ENCODE measurements around the gene USP7.

DNA sequence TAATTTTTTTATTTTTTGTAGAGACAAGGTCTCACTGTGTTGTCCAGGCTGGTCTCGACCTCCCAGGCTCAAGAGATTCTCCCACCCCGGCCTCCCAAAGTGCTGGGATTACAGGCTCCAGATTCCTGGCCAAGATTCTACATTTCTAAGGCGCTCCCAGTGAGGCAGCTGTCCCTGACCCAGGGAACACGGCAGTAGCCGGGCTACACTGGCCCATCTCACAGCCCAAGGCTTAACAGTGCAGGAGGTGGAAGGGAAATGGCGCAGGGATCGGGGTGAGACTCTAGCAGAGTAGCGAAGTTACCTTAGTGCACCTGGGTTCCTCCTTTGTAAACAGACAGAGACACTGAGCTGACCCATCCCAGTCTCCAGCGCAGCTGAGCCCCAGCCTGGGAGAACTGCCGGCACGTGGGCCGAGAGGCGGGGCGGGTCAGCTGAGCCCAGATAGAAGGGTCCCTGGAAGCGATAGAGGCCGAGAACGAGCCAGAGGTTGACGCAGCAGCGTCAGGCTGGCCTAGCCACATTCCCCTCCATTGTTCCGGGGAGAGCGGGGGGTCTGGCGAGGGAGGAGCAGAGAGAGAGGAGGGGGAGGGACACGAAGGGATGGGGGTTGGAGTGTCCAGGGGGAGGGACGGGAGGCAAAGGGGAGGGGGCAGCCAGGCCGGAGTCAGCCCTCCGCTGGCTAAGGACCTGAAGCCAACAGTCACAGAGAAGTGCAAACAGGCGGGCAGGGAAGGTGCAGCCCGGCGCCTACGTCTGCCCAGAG is 97.4 kb downstream of the USP7 start:
- TF ChIP-seq, protein P1, sequence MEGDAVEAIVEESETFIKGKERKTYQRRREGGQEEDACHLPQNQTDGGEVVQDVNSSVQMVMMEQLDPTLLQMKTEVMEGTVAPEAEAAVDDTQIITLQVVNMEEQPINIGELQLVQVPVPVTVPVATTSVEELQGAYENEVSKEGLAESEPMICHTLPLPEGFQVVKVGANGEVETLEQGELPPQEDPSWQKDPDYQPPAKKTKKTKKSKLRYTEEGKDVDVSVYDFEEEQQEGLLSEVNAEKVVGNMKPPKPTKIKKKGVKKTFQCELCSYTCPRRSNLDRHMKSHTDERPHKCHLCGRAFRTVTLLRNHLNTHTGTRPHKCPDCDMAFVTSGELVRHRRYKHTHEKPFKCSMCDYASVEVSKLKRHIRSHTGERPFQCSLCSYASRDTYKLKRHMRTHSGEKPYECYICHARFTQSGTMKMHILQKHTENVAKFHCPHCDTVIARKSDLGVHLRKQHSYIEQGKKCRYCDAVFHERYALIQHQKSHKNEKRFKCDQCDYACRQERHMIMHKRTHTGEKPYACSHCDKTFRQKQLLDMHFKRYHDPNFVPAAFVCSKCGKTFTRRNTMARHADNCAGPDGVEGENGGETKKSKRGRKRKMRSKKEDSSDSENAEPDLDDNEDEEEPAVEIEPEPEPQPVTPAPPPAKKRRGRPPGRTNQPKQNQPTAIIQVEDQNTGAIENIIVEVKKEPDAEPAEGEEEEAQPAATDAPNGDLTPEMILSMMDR (IDR thresholded peaks at IDR 0.05): no peak
- TF ChIP-seq POLR2A (IDR thresholded peaks at IDR 0.05): no peak
- TF ChIP-seq POLR2AphosphoS5 (IDR thresholded peaks at IDR 0.05): no peak
- no peak for TF ChIP-seq EP300 (IDR thresholded peaks at IDR 0.05)

Measured in upper lobe of left lung (tissue), 4 donors.